GM12878 (cell line): ENCODE measurements around the gene MYH7.

Source experiments
- CTCF ChIP-seq, 3 experiments: IDR thresholded peaks in 2 of 3; conservative IDR thresholded peaks in 1 of 3; 2 replicates each; pipeline ENCODE4 v1.5.1; 2011; ENCODE audit warnings: low read depth in 3 of 3, low read length in 3 of 3, mild to moderate bottlenecking in 3 of 3, control low read depth in 2 of 3, moderate library complexity in 2 of 3, inconsistent platforms in 1 of 3, mixed read lengths in 1 of 3; ENCODE audit not compliant: control insufficient read depth in 2 of 3, insufficient read depth in 1 of 3; ENCODE audit errors: extremely low read depth in 1 of 3
- EGR1 ChIP-seq, 2 experiments: IDR thresholded peaks; 1 replicate in 1 of 2; 2 replicates in 1 of 2; pipeline ENCODE4 v1.6.1; 2011 to 2012; ENCODE audit warnings: low read depth in 2 of 2, low read length in 2 of 2, borderline replicate concordance in 1 of 2, mild to moderate bottlenecking in 1 of 2, moderate library complexity in 1 of 2
- ESRRA ChIP-seq: IDR thresholded peaks from 2 replicates; pipeline ENCODE4 v1.6.1; 2012; ENCODE audit warnings: mild to moderate bottlenecking, low read length, improper control_type of control experiment
- MEF2A ChIP-seq: IDR thresholded peaks from 2 replicates; pipeline ENCODE4 v1.6.1; 2011; ENCODE audit warnings: low read depth, mild to moderate bottlenecking, low read length, moderate library complexity; ENCODE audit not compliant: insufficient read depth
- NFYB ChIP-seq: IDR thresholded peaks from 2 replicates; pipeline ENCODE4 v1.6.1; 2011; ENCODE audit warnings: low read depth, mild to moderate bottlenecking, low read length, improper control_type of control experiment, moderate library complexity; ENCODE audit not compliant: insufficient read depth
- POLR2A ChIP-seq: IDR thresholded peaks from 2 replicates; pipeline ENCODE4 v1.6.1; 2011; ENCODE audit warnings: low read depth, mild to moderate bottlenecking, low read length
- POLR2AphosphoS2 ChIP-seq: IDR thresholded peaks from 2 replicates; pipeline ENCODE4 v1.6.1; 2011; ENCODE audit warnings: low read depth, mild to moderate bottlenecking, low read length, improper control_type of control experiment, moderate library complexity
- RAD21 ChIP-seq: IDR thresholded peaks from 2 replicates; pipeline ENCODE4 v1.6.1; 2011; ENCODE audit warnings: mild to moderate bottlenecking, low read depth, low read length, moderate library complexity; ENCODE audit not compliant: insufficient read depth
- RB1 ChIP-seq: fragments of 450-650 bp; formaldehyde crosslinking; IDR thresholded peaks from 2 replicates; pipeline ENCODE4 v1.6.1; 2017; ENCODE audit warnings: mild to moderate bottlenecking, borderline replicate concordance
- REST ChIP-seq: IDR thresholded peaks from 2 replicates; pipeline ENCODE4 v1.6.1; 2012; ENCODE audit warnings: mild to moderate bottlenecking, low read depth, low read length
- SKIL ChIP-seq: fragments of 450-650 bp; IDR thresholded peaks from 2 replicates; pipeline ENCODE4 v1.6.1; 2017; ENCODE audit warnings: mild to moderate bottlenecking, low read depth, inconsistent platforms; ENCODE audit not compliant: poor library complexity, severe bottlenecking
- ZNF274 ChIP-seq: IDR thresholded peaks from one replicate; pipeline ENCODE4 v1.8.0; 2011; ENCODE audit not compliant: insufficient read length, insufficient read depth

GRCh38 chr14:23438101-23438971 is 2.9 kb upstream of the MYH7 start:
- TF ChIP-seq POLR2AphosphoS2 (no peak), ESRRA (no peak), POLR2A (no peak), MEF2A (no peak), SKIL (no peak), RAD21 (no peak), CTCF (IDR thresholded peaks at IDR 0.05 in 2 of 3, conservative IDR thresholded peaks at IDR 0.05 in 1 of 3; ENCODE audit: control insufficient read depth in 2 of 3, extremely low read depth in 1 of 3, insufficient read depth in 1 of 3, low read depth in 3 of 3, low read length in 3 of 3) (no peak), ZNF274 (no peak), REST (no peak), EGR1 (IDR thresholded peaks at IDR 0.05; ENCODE audit: borderline replicate concordance in 1 of 2, low read depth in 2 of 2, low read length in 2 of 2) (no peak), RB1 (no peak), NFYB (no peak)
